ENCODE data around the gene TP53BP1. TPM values are rescaled to one million over a fixed set of nuclear protein-coding genes. Genes with fewer than 3 reads are reported as not detected.

Gene TP53BP1
- total RNA-seq, 4 donors from 2014 or later: 9.0 to 17.0 (median 13.3) TPM

Other genes starting within 250 kb of the TP53BP1 start
- 1 to 10 TPM in 1 of 4 donors, not detected in 3; 1.4 TPM for gene TGM5, start 226.2 kb downstream of the TP53BP1 start, total RNA-seq
- gene TGM7, start 190.9 kb downstream of the TP53BP1 start, total RNA-seq: 1 to 10 TPM in 1 of 4 donors, under 1 TPM in 1, not detected in 2; 0.83 to 3.3 TPM
- gene LCMT2, start 162.6 kb downstream of the TP53BP1 start, total RNA-seq: 1 to 10 TPM; 3.0 to 6.2 (median 5.3) TPM
- gene ZSCAN29, start 122.1 kb downstream of the TP53BP1 start, total RNA-seq: 10 to 100 TPM; 20.7 to 42.2 (median 25.1) TPM
- gene TUBGCP4, start 122.1 kb downstream of the TP53BP1 start, total RNA-seq: 10 to 100 TPM; 13.6 to 16.1 (median 14.7) TPM
- 10 to 100 TPM in 2 of 4 donors, 1 to 10 TPM in 2; 3.5 to 13.0 (median 8.2) TPM for gene MAP1A, start 24.5 kb upstream of the TP53BP1 start, total RNA-seq
- 10 to 100 TPM; 14.4 to 41.2 (median 16.6) TPM for gene PPIP5K1, start 97.1 kb upstream of the TP53BP1 start, total RNA-seq
- gene CKMT1B, start 100.9 kb upstream of the TP53BP1 start, total RNA-seq: under 1 TPM in 1 of 4 donors, not detected in 3; 0.46 TPM
- gene STRC, start 125.6 kb upstream of the TP53BP1 start, total RNA-seq: under 1 TPM in 1 of 4 donors, not detected in 3; 0.41 TPM
- gene CATSPER2, start 155.7 kb upstream of the TP53BP1 start, total RNA-seq: 1 to 10 TPM in 3 of 4 donors, under 1 TPM in 1; 0.29 to 2.1 (median 1.1) TPM
- under 1 TPM in 1 of 4 donors, not detected in 3; 0.41 TPM for gene CKMT1A, start 200.7 kb upstream of the TP53BP1 start, total RNA-seq